Suprapubic skin (tissue), 4 donors: ENCODE measurements around the gene LRRC38.

Source experiments
- EP300 ChIP-seq: sonication (generic); formaldehyde crosslinking; IDR thresholded peaks from one replicate; pipeline ENCODE4 v1.6.1; 2017; ENCODE audit warnings: antibody characterized with exemption
- POLR2A ChIP-seq, 2 donors: fragments of 450-650 bp; IDR thresholded peaks; one replicate each; pipeline ENCODE4 v1.6.1; 2017; ENCODE audit warnings: antibody characterized with exemption in 2 of 2, mild to moderate bottlenecking in 2 of 2, moderate library complexity in 2 of 2
- POLR2AphosphoS5 ChIP-seq, 3 donors: sonication (generic); formaldehyde crosslinking; IDR thresholded peaks; one replicate each; pipeline ENCODE4 v1.6.1; 2017; ENCODE audit warnings: antibody characterized with exemption in 3 of 3
- TF ChIP-seq, protein P1 (sequence below), 2 donors: fragments of 200-600 bp in 1 of 2; fragments of 450-650 bp in 1 of 2; sonication (generic) in 1 of 2; IDR thresholded peaks; one replicate each; pipeline ENCODE4 v1.5.1; 2016 to 2019; ENCODE audit warnings: antibody characterized with exemption in 2 of 2, mild to moderate bottlenecking in 1 of 2, moderate library complexity in 1 of 2

GRCh38 chr1:13513063-13513894 lies 524 bp downstream of the LRRC38 start:
- TF ChIP-seq, protein P1, sequence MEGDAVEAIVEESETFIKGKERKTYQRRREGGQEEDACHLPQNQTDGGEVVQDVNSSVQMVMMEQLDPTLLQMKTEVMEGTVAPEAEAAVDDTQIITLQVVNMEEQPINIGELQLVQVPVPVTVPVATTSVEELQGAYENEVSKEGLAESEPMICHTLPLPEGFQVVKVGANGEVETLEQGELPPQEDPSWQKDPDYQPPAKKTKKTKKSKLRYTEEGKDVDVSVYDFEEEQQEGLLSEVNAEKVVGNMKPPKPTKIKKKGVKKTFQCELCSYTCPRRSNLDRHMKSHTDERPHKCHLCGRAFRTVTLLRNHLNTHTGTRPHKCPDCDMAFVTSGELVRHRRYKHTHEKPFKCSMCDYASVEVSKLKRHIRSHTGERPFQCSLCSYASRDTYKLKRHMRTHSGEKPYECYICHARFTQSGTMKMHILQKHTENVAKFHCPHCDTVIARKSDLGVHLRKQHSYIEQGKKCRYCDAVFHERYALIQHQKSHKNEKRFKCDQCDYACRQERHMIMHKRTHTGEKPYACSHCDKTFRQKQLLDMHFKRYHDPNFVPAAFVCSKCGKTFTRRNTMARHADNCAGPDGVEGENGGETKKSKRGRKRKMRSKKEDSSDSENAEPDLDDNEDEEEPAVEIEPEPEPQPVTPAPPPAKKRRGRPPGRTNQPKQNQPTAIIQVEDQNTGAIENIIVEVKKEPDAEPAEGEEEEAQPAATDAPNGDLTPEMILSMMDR (IDR thresholded peaks at IDR 0.05) = no peak
- no peak for TF ChIP-seq EP300
- no peak for TF ChIP-seq POLR2AphosphoS5 (IDR thresholded peaks at IDR 0.05)
- no peak for TF ChIP-seq POLR2A (IDR thresholded peaks at IDR 0.05)
